HG03060 (cell line): ENCODE measurements around the gene P2RY11.

ENCODE experiments used
- ATAC-seq: cut with Tn5 transposase; IDR thresholded peaks from one replicate; pipeline ENCODE4 v1.9.1; 2021; ENCODE audit warnings: low read depth, moderate number of reproducible peaks; ENCODE audit not compliant: unreplicated experiment

Gene P2RY11

DNA sequence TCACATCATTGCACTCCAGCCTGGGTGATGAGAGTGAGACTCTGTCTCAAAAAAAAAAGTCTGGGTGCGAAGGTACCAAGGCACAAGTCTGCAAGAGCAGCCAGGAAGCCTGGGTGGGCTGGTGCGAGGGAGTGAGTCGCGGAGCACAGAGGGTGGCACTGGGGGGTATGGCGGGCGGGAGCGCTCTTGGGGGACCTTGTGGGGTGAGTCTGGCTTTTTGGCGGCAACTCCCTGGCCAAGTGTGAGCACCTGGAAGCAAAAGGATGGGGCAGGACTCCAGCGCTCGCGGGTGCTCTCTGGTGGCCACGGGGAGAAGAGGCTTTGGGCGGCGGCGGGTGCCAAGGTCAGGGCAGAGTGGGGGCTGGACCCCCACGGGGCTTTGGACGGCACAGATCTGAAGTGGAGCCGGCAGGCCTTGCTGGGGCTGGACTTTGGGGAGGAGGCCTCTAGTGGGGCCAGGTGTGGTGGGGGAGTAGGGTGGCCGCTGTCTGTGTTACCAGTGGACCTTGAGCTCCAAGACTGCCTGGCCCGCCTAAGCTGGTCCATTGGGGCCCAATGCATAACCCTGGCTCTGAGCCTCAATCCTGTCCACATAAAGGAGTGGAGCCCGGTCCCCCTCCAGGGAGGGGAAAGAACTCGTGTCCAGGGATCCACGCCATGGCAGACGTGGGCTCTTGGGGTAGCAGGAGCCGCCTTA is 1.6 kb downstream of the P2RY11 start:
- no peak for ATAC-seq

DNA sequence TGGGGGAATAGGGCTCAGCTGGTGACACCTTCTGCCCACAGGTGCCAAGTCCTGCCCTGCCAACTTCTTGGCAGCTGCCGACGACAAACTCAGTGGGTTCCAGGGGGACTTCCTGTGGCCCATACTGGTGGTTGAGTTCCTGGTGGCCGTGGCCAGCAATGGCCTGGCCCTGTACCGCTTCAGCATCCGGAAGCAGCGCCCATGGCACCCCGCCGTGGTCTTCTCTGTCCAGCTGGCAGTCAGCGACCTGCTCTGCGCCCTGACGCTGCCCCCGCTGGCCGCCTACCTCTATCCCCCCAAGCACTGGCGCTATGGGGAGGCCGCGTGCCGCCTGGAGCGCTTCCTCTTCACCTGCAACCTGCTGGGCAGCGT is 2.1 kb downstream of the P2RY11 start:
- ATAC-seq = no peak

DNA sequence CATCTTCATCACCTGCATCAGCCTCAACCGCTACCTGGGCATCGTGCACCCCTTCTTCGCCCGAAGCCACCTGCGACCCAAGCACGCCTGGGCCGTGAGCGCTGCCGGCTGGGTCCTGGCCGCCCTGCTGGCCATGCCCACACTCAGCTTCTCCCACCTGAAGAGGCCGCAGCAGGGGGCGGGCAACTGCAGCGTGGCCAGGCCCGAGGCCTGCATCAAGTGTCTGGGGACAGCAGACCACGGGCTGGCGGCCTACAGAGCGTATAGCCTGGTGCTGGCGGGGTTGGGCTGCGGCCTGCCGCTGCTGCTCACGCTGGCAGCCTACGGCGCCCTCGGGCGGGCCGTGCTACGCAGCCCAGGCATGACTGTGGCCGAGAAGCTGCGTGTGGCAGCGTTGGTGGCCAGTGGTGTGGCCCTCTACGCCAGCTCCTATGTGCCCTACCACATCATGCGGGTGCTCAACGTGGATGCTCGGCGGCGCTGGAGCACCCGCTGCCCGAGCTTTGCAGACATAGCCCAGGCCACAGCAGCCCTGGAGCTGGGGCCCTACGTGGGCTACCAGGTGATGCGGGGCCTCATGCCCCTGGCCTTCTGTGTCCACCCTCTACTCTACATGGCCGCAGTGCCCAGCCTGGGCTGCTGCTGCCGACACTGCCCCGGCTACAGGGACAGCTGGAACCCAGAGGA is 2.6 kb downstream of the P2RY11 start:
- no peak for ATAC-seq

DNA sequence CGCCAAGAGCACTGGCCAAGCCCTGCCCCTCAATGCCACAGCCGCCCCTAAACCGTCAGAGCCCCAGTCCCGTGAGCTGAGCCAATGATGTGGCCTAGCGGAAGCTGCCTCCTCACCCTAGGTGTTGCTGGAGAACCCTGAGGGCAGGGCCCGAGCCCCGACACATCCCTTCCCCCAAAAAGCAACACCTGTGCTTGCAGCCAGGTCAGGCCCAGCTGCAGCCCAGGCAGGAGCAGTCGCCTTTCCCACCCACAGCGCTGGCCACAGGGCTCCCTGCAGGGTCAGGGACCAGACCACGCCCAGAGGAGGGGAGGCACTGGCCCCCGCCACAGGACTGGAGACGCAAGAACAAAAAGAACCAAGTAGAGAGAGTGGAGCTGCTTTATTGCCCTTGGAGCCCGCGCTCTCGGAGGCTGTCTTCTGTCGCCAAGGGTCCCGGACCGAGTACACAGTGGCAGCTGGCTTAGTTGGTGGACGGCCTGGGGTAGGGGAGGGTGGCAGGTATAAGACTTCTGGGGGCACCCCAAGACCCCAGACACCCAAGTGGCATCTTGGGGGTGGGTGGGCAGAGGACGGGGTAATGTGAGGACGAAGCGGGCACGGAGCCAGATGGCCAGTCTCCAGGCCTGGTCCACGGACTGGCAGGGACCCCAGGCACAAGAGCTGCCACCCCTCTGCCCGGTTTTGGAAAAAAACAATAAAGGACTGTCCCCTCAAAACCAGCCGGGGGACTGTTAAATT is 3.3 kb downstream of the P2RY11 start:
- no peak for ATAC-seq

DNA sequence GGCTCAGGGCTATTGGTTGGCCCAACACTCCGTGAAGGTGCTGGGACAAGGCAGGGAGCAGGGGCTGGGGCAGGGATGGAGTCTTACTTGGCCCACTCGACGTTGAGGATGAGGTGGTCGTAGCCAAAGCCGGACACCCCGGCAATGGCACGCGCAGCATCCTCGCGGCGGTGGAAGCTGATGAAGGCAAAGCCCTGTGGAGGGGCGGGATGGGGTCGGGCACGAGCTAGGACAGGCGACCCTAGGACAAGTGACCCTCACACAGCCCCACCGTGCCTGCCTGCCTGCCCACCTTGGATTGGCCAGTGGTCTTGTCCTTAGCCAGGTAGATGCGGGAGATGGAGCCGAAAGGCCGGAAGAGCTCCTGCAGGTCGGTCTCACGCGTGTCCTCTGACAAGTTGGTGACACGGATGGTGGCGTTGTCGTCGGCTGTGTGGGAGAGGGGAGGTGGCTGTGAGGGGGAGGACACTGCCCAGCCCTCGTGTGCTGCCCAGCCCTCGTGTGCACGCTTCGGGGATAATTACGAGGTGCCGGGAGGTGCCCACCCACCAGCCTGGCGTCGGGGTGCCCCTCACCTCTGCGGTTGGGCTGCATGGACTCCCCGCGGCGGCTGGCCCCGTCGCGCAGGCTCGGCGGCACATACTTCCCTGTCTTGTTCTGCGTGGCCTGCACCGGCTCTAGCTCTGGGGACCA is 4.0 kb downstream of the P2RY11 start:
- ATAC-seq = no peak

DNA sequence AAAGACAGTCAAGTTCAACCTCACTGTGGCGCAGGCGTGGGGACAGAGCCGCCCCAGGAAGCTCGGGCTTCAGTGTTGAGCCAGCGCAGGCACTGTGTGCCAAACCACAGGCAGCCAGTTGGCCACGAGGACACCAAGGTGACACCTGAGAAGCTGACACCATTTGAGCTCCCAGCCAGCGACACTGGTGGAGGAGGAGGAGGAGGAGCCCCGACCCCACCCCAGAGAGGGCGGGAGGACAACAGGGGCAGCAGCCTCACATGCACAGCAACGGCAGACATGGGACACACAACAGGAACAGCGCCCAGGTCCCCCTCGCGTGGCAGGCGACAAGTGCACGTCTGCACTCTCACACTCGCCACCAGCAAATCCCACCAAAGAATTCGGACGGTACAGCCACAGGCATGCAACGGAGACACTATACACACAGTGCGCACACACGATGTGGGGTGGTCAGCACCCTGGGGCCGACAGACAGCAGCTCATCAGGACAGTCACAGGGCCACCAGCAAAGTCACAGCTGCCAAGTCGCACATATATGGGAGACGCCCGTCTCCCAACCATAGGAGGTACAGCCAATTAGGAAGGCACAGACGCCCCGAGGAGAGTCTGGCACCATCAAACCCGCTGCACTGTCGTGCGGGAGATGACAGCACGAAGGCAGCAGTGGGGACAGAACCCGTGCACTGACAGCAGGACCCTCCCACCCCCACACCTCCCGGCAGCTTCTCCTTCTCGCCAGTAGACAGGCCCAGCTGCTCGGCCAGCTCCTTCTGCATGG is 4.8 kb downstream of the P2RY11 start:
- no peak for ATAC-seq

DNA sequence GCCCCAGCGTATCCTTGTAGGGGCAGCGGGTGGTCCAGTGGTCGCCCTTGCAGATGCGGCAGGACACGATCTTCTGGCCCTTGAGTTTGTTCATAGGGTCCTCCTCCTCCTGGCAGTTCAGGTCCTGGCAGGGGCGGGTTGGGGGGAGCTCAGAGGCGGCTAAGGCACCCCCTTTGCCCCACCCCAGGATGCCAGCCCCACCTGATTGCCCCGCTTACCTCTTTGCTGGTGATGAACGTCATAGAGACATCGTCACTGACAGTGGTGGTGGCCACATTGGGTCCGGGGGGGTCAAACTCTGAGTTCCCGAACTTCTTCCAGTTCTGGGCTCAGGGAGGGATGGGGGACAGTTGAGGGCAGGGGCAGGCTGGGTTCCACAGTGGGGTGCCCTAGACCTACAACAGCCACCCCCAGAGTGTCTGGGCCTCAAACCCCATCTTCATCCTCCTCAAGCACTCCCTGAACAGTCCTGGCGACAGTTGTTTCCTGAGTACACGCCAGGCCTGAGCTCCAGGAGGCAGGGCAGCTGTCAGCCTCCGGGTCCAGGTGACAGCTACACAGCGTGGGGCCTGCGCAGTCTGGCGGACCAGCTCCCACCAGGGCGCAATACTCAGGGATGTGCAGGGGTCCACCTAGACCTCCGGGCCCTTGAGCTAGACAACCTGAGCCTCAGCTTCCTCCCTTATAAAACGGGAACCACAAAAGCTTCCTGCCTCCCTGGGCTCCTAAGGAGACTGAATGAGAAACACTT is 5.5 kb downstream of the P2RY11 start:
- ATAC-seq = no peak

DNA sequence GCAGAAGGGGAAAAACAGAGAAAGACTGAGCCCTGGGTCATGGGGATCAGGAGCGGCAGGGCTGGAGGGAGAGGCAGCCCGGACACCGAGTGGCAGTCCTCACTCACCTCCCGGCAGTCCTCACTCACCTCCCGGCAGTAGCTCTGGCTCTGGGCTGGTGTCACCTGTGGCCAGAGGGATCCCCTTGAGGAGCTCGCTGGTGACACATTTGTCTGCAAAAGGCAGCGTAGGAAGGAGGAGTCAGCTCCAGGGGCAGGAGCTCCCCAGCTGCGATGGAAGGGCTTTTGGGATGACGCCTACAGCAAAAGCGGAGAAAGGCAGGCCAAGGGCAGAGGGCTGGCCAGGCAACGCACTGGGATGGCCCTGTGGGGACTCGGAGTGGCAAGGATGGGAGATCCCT is 7.5 kb downstream of the P2RY11 start:
- no peak for ATAC-seq

DNA sequence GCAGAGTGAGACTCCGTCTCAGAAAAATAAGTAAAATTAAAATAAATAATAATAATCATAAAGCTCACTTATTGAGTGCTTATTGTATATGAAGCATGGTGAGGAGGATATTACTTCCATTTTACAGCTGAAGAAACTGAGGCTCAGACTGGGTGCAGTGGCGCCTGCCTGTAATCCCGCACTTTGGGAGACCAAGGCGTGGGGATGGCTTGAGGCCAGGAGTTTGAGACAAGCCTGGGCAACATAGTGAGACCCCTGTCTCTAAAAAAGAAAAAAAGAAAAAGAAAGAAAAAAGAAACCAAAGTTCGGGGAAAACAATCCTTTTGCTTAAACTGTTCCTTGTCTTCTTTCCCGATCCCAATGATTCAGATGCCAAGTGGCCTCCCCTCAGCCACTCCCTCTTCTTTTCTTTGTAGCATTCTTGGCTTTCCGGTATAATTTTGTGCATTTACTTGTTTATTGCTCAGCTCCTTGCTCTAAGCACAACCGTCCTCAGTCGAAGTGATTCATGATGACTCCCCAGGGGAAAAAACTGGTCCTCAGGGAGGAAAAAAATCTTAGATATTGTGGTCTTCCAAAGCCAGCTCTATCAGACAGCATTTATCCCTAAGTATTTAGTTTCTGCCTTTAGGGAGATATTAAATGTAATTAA is 9.2 kb downstream of the P2RY11 start:
- ATAC-seq = no peak

DNA sequence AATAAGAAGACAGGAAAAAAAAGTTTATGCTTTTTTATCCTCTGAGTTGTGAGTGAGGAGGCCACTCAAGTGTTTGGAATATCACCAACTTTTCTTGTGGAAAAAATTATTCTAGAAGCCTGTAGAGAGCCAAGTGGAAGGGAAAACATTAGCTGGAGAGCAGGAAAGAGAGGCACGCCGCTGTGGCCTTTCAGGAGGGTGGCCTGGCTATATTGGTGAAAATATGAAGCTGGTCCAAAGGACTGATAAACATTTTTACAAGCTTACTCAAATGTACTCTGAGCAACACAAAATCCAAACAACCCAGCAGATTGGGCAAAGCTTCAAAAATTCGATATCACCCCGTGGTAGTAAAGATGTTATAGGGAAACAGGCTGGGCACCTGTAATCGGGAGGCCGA is 10.6 kb downstream of the P2RY11 start:
- ATAC-seq = no peak

DNA sequence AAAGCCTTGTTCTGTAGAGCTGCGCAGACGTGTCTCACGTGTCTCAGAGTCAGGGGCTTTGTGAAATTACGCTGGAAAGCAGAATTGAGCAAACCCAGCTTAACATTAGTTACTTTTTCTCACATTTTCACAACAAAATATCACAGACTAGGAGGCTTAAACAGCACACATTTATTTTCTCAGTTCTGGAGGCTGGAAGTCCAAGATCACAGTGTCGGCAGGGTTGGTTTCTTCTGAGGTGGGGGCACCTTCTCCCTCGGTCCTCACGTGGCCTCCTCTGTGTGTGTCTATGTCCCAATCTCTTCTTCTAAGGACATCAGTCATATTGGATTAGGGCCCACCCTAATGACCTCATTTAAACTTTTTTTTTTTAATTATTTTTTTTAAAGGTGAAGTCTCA is 12.9 kb downstream of the P2RY11 start:
- ATAC-seq = no peak

DNA sequence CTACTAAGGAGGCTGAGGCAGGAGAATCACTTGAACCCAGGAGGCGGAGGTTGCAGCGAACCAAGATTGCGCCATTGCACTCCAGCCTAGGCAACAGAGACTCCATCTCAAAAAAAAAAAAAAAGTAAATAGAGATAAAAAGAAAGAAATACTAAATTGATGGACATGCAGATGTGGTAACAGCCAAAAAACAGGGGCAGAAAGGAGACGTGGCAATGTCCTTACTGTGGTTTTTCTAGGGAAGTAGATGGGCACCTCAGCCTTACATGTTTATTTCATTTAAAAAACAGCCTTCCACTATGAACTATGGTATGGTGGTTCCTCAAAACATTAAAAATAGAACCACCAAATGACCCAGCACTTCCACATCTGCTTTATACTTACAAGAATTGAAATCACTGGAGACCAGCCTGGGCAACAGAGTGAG is 14.7 kb downstream of the P2RY11 start:
- no peak for ATAC-seq

DNA sequence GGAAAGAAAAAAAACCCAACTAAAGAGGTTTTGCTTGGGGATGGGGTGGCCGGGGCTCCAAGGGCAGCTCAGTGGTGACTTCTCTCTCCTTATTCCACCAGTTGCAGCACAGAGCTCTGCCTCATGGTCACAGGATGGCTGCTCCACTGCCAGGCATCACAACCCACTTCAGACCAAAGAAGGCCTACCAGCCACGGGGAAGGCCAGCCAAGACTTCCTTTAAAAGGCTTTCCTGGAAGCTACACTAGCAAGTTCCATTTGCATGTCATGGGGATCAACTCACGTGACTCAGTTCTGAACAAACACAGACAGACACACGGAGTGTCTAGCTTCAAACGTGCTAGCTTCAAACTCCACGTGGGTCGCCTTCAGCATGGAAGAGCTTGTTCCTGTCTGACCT is 21.4 kb downstream of the P2RY11 start:
- ATAC-seq = no peak

DNA sequence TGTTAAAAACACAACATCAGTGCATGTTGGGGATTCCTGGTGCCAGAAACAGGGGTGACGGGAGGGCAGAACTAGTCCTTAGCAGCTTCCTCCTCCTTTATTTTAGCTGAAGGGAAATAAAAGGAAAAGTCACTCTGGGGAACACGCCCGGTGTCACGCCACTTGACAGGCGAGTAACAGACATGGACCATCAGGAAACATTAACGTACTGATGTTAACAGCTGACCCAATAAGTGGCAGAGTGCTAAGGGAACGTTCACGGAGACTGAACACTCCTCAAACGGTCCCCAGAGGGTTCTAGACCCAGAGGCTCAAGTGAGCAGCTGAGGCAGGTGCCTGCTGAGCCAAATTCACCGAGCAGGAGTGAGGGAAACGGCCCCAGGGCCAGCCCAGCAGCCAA is 22.1 kb downstream of the P2RY11 start:
- ATAC-seq = no peak

DNA sequence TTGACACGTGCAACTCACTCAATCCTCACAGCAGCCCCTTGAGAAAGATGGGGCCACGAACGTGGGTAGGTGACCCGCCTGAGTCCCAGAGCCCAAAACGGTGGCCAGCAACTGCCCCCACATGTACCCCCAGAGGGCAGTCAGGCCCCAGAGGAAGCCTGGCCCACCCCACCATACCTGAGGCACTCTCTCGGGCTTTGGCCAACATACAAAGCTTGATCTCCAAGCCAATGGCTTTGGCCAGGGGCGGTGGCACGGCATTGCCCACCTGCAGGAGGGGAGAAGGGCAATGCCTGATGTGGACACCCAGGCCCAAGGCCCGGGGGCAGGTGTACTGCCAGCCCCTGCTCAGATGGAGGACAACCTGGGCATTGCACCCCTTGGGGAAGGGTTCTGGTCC is 22.5 kb downstream of the P2RY11 start:
- no peak for ATAC-seq

DNA sequence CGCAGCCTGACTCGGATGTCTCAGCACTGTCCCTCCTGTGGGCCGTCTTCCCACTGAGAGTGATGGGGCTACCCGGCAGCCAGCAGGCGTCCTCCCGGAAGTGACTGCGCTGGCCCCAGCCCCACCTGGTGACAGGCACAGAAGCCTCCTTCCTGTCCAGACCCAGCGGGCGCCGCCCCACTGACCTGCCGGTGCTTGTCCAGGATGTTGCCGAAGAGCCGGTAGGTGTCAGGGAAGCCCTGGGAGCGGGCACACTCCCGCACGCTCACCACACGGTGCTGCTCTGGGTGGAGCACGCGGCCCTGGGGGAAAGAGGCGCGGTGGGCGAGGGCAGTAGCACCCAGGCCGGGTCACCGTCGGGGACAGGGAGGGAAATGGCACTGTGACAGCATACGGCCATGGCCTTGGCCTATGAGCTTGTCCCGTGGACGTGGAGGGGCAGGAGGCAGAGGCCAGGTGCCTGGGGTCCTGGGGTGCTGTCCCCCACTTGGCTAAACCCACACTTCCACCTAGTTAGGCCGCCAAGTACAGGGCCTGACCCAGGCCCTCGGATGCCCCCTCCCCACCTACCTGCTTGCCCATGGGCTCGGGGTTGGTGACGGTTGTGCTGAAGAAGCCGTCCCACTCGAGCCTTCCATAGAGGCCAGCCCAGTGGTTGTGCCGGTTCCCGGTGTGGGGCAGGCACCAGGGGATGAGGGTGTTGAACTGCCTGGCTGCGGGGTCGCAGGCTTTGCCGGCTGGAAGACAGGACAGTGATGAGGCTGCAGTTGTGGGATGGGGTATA is 24.2 kb downstream of the P2RY11 start:
- ATAC-seq = no peak

DNA sequence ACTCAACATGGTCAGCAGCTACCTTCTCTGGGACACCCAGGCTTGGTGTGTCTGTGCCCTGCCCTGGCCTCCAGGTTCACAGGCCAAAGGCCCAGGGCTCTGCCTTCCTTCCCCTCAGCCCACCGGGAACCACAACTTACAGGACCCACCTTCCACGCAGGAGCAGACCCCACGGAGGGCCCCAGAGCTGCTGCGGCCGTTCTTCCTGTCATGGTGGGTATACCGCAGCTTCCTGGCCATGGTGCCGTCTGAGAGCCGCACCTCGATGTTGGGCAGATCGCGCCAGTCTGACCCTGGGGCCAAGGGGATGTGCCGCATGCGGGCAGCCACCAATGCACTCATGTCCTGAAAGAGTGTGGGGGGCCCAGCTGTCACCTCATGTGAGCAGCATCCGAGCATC is 25.4 kb downstream of the P2RY11 start:
- no peak for ATAC-seq
